Adrenal gland (tissue), 12 donors: ENCODE results near the gene CUL4B. TPM values are rescaled to one million over a fixed set of nuclear protein-coding genes. Genes with fewer than 3 reads are reported as not detected.

Experiments
- DNase-seq, 7 donors: peaks; one replicate each; pipeline ENCODE4 v3.0.0-alpha.2; 2019 to 2020
- H3K27ac ChIP-seq, 5 donors: fragments of 200-600 bp; sonication (generic) in 4 of 5; 1 replicate in 3 of 5; 2 replicates in 2 of 5; pipeline versions ENCODE4 v1.5.1 to v1.8.0; 2016 to 2020; ENCODE audit warnings: mild to moderate bottlenecking in 1 of 5
- H3K27me3 ChIP-seq: fragments of 200-600 bp; 2 replicates; pipeline ENCODE4 v1.8.0; 2021
- H3K36me3 ChIP-seq, 2 donors: fragments of 200-600 bp; replicated peaks in 1 of 2; 1 replicate in 1 of 2; 2 replicates in 1 of 2; pipeline versions ENCODE4 v1.5.1 to v1.8.0; 2018 to 2022
- H3K4me1 ChIP-seq, 2 donors: fragments of 200-600 bp; replicated peaks in 1 of 2; 1 replicate in 1 of 2; 2 replicates in 1 of 2; pipeline versions ENCODE4 v1.5.1 to v1.8.0; 2018 to 2021
- H3K4me3 ChIP-seq, 4 donors: fragments of 200-600 bp; sonication (generic) in 3 of 4; one replicate each; pipeline ENCODE4 v1.5.1; 2016 to 2018
- H3K9me3 ChIP-seq, 3 donors: fragments of 200-600 bp; sonication (generic) in 1 of 3; replicated peaks in 1 of 3; 1 replicate in 2 of 3; 2 replicates in 1 of 3; pipeline versions ENCODE4 v1.5.1 to v1.8.0; 2016 to 2021
- POLR2A ChIP-seq, 2 donors: fragments of 450-650 bp; IDR thresholded peaks; one replicate each; pipeline ENCODE4 v1.6.1; 2017; ENCODE audit warnings: antibody characterized with exemption in 2 of 2, mild to moderate bottlenecking in 2 of 2, moderate library complexity in 1 of 2
- WGBS, 4 donors: extraction: QIAGEN DNeasy Blood & Tissue Kit in 2 of 4; methylation state at CpG; one replicate each; pipeline versions ENCODE4 v1.1.5 to v1.1.7; 2013 to 2017; 5-methylcytosine and 5-hydroxymethylcytosine counted together
- intact Hi-C, 2 donors: fragments of 100-400 bp; cut with DNase I; formaldehyde crosslinking; loops; one replicate each; pipeline versions ENCODE4 v1.14.1 to v1.15.0; 2022 to 2023
- polyA plus RNA-seq, 3 donors: library from polyadenylated mRNA; stranded (reverse); fragments of 200-250 nt in 2 of 3; fragments of 350-450 nt in 1 of 3; fragmentation: Illumina TruSeq in 1 of 3; extraction: RNeasy Lipid Tissue Mini Kit (QIAGEN cat#74804) in 1 of 3; gene quantifications; one replicate each; pipeline ENCODE4 v1.2.3, GENCODE V29; 2013 to 2014
- total RNA-seq, 9 donors: library from RNA; depleted of rRNA in 4 of 9; stranded (reverse); fragments of >200 nt in 4 of 9; fragments of 120-200 nt in 1 of 9; fragmentation: NEBNext Ultra II Directional in 1 of 9; extraction: Animal tissue kit (Norgen Biotek cat#: 25700) in 1 of 9; gene quantifications; one replicate each; pipeline versions ENCODE4 v1.1.0 to v1.2.4, GENCODE V29; 2013 to 2023
- TF ChIP-seq, protein P1 (sequence below), 6 experiments: fragments of 450-650 bp in 4 of 6; fragments of 200-600 bp in 2 of 6; sonication (generic) in 1 of 6; IDR thresholded peaks; 1 replicate in 5 of 6; 2 replicates in 1 of 6; pipeline versions ENCODE4 v1.5.1 to v1.8.0; 2016 to 2021; ENCODE audit warnings: antibody characterized with exemption in 6 of 6, mild to moderate bottlenecking in 2 of 6, moderate library complexity in 1 of 6
- donor health status: healthy with polysubstance abuse.
- donor health status: Bipolar disorder and iron deficiency.
- donor health status: DM: yes; HTN: yes; CAD: no.
- donor health status: DM: no; HTN: no; CAD: no.
- donor health status: DM: no; HTN: no; CAD: no.
- donor health status: DM: yes; HTN: yes; CAD: no.

The CUL4B gene
- total and polyA plus RNA-seq, 12 donors, result 24.7 to 55.3 (median 39.7) TPM

DNA sequence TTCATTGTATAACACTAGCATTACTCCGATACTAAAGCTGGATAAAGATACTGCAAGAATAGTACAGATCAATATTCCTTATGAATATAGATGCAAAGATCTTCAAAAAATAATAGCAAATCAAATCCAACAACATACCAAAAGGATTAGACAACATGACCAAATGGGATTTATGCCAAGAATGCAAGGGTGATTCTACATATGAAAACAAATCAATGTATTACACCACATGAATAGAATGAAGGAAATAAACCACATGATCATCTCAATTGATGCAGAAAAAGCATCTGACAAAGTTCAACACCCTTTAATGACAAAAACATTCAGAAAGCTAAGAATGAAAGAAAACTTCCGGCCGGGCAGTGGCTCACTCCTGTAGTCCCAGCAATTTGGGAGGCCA, 42.8 kb downstream of the CUL4B start:
- TF ChIP-seq POLR2A (IDR thresholded peaks at IDR 0.05), result no peak
- TF ChIP-seq, protein P1, sequence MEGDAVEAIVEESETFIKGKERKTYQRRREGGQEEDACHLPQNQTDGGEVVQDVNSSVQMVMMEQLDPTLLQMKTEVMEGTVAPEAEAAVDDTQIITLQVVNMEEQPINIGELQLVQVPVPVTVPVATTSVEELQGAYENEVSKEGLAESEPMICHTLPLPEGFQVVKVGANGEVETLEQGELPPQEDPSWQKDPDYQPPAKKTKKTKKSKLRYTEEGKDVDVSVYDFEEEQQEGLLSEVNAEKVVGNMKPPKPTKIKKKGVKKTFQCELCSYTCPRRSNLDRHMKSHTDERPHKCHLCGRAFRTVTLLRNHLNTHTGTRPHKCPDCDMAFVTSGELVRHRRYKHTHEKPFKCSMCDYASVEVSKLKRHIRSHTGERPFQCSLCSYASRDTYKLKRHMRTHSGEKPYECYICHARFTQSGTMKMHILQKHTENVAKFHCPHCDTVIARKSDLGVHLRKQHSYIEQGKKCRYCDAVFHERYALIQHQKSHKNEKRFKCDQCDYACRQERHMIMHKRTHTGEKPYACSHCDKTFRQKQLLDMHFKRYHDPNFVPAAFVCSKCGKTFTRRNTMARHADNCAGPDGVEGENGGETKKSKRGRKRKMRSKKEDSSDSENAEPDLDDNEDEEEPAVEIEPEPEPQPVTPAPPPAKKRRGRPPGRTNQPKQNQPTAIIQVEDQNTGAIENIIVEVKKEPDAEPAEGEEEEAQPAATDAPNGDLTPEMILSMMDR (IDR thresholded peaks at IDR 0.05), result no peak
- DNase-seq, result no peak
- H3K27ac ChIP-seq, result no peak overlapping the region
- no peaks in the 10 kb centered on the region for H3K9me3 ChIP-seq
- H3K4me3 ChIP-seq, result no peak overlapping the region
- H3K27me3 ChIP-seq, result no peaks in the 10 kb centered on the region
- no peaks in the 10 kb centered on the region for H3K4me1 ChIP-seq
- 90 to 97% (median 94%) methylated on average over 3 of the region's 3 CpGs for WGBS, 4 donors
- intact Hi-C loops, result no loop called here
- H3K36me3 ChIP-seq, result no peaks in the 10 kb centered on the region

DNA sequence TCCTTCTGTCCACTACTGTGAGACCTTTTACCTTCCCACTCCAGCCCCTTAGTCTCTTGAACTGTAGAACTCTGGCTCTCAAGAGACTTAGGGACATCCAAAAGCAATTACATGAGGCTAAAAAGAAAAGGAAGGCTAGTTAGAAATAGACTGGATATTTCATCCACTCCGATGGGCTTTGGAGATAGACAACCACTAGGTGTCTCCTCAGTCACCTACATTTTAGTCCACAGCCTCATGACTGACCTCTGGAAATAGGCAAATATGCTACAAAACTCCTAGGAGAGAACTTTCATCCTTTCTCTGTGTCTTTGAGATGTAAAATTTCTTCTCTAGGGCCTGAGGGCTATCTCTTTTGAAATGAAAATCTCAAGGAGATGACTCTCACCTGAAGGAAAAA, 46.5 kb downstream of the CUL4B start:
- Histone ChIP-seq H3K36me3 (no peaks in the 10 kb centered on the region), H3K4me1 (no peaks in the 10 kb centered on the region), H3K27me3 (no peaks in the 10 kb centered on the region), H3K27ac (no peak overlapping the region), H3K4me3 (no peak overlapping the region), H3K9me3 (no peaks in the 10 kb centered on the region)
- TF ChIP-seq, protein P1 (IDR thresholded peaks at IDR 0.05), result peak in 1 of 6 experiments; percentile 24
- TF ChIP-seq POLR2A (IDR thresholded peaks at IDR 0.05), result no peak
- intact Hi-C loops, result no loop called here
- 38 to 100% (median 54%) methylated on average over 1 of the region's 1 CpG for WGBS, 4 donors
- DNase-seq, result no peak

DNA sequence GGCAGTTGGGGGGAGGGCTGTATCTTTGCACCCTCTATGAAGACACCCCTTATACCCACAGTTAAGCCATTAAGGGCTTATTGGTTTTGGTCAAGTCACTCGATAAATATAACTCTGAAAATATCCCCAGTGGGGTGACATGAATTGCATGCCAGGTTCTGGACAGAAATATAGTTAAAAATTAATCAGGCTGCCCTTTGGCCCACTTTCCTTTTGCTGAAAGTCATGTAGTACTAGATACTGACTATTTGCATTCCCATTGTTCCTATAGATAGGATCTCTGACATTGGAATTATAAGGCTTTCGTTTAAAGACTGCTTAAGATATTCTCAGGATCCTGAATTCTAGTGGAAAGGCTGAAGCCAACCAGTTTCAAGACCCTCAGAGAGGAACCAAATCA, 48.1 kb downstream of the CUL4B start:
- WGBS, 4 donors, result 73 to 100% (median 79%) methylated on average over 2 of the region's 2 CpGs
- H3K27ac ChIP-seq, result no peak overlapping the region
- intact Hi-C loops, result no loop called here
- H3K27me3 ChIP-seq, result no peaks in the 10 kb centered on the region
- no peak overlapping the region for H3K4me3 ChIP-seq
- TF ChIP-seq, protein P1 (IDR thresholded peaks at IDR 0.05), result no peak
- no peak for TF ChIP-seq POLR2A (IDR thresholded peaks at IDR 0.05)
- H3K9me3 ChIP-seq, result no peaks in the 10 kb centered on the region
- no peak for DNase-seq
- no peaks in the 10 kb centered on the region for H3K36me3 ChIP-seq
- H3K4me1 ChIP-seq, result no peaks in the 10 kb centered on the region

DNA sequence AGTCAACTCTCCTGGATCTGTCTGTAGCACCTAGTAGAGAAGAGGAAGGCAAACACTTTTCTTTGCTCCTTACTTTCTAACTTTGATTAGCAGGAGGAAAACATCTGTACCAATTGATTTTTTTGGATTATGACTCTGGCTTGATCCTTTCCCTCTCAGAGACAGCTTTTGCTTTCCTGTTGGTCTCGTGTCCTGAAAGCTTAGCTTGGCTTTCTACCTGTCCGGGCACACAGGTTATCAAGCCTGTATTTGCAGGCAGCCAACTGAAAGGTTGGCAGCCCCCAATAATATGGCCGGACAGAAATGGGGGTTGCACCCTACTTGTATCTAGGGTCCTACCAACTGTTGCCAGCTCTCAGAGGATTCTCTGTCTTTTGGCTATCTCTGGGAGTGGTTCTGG, 48.5 kb downstream of the CUL4B start:
- Histone ChIP-seq H3K36me3 (no peaks in the 10 kb centered on the region), H3K27me3 (no peaks in the 10 kb centered on the region), H3K9me3 (no peaks in the 10 kb centered on the region), H3K4me3 (no peak overlapping the region), H3K27ac (no peak overlapping the region), H3K4me1 (no peaks in the 10 kb centered on the region)
- no peak for DNase-seq
- TF ChIP-seq, protein P1 (IDR thresholded peaks at IDR 0.05), result no peak
- no peak for TF ChIP-seq POLR2A (IDR thresholded peaks at IDR 0.05)
- intact Hi-C loops, result no loop called here
- WGBS, 4 donors, result 72 to 100% (median 91%) methylated on average over 1 to 3 of the region's 3 CpGs
